HG03354 (cell line): Measurements from ENCODE around the gene ARMC8.

Experiments used
- ATAC-seq: cut with Tn5 transposase; IDR thresholded peaks from one replicate; pipeline ENCODE4 v1.9.1; 2021; ENCODE audit warnings: mild to moderate bottlenecking; ENCODE audit not compliant: unreplicated experiment, poor library complexity, severe bottlenecking

Gene ARMC8

DNA sequence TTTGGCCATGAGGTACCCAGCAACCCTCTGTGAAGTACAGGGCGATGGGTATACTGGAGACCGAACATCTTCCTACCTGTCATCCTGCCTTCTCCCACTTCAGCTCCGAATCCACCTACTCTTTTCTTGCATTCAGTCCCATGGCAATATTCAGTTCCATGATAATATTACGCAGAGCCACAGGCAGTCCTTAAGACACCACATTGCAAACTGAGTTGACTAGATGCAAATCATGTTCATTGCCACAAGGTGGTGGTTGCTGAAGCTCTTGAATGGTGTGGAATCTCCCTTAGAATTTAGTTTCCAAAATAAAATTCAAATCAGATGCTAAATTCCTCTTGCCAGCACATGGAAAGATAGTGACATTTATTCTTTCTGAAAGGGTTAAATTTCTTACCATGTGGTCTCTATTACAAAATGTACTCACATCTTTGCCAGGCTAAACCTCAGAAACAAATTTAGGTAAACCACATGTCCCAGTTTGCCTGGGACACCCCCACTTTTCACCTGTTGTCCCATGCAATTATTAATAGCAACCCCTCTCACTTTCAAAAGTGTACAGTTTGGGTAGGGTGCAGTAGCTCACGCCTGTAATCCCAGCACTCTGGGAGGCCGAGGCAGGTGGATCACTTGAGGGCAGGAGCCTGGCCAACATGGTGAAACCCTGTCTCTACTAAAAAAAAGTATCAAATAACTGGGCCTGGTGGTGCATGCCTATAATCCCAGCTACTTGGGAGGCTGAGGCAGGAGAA is 144.2 kb downstream of the ARMC8 start:
- ATAC-seq: no peak

GRCh38 chr3:138332472-138333073 is 145.5 kb downstream of the ARMC8 start:
- no peak for ATAC-seq

- no peak for ATAC-seq
Measured at GRCh38 chr3:138334608-138335007, 147.5 kb downstream of the ARMC8 start.

- no peak for ATAC-seq
Measured at GRCh38 chr3:138336454-138336999, 149.4 kb downstream of the ARMC8 start.

DNA sequence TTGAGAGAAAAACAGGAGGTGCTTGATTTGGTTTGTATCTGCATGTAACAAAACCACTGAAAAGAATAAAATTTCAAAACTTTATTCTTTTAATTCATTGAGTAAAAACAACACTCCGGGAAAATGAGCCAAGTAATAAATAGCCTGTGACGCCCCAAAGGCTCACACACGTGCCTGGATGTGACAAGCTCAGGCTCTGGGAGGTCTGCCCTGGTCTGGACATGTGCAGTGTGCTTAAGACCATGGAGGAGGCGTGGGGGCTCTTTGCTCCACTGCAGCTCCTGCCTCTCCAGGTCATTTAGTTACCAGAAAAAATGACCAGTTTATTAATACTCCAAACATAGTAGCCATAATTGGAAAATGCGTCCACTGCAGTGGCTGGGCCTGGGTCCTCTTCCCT is 151.1 kb downstream of the ARMC8 start:
- ATAC-seq: no peak

DNA sequence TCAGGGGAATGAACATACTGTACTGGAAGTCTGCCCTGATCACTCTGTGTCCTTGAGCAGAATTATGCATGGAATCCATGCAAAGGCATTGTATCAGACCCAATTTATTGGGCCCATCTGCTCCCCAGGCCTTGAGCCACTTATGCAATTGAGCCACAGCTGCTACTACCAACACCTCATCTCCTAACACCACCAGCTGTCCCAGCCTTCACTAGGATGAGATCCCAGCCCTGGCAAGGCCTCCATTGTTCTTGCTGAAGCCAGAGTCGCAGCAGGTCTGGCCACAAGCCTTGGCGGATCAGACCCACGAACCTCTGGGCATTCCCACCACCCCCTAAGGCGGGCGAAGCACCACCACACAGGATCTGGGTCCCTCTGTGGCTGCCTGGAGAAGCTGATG is 151.7 kb downstream of the ARMC8 start:
- no peak for ATAC-seq

DNA sequence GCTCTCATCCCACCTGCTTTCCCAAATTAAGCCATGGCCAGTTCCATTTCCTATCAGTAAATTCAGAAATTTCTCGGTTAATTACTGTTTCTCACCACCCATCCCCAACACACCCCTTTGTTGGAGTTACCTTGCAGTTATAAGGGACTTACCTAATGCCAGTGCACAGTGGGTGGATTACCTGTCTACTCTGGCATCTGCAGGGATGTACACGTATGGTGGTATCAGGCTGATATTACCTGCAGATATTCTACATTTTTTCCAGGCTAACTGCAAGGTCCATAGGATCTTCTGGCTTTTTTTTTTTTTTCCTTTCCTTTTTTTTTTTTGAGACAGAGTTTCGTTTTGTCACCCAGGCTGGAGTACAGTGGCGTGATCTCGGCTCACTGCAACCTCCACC is 153.4 kb downstream of the ARMC8 start:
- no peak for ATAC-seq

- ATAC-seq: no peak
Measured at GRCh38 chr3:138344754-138345153, 157.7 kb downstream of the ARMC8 start.
